A549 (cell line): ENCODE results near the gene ACAD11.

Experiments used
- CTCF ChIP-seq: fragments of >200 bp; sonication (Bioruptor Twin); formaldehyde crosslinking; IDR thresholded peaks from 3 replicates; pipeline ENCODE4 v1.5.1; 2016
- EP300 ChIP-seq, 2 experiments: fragments of >200 bp; sonication (Bioruptor Twin); formaldehyde crosslinking; IDR thresholded peaks; 2 replicates in 1 of 2; 3 replicates in 1 of 2; pipeline ENCODE4 v1.6.1; 2016 to 2017
- POLR2AphosphoS2 ChIP-seq: conservative IDR thresholded peaks from 2 replicates; pipeline ENCODE4 v1.6.1; 2012; ENCODE audit warnings: low read length, improper control_type of control experiment, inconsistent platforms
- RAD21 ChIP-seq, 2 experiments: fragments of >200 bp in 1 of 2; sonication (Bioruptor Twin) in 1 of 2; formaldehyde crosslinking in 1 of 2; IDR thresholded peaks in 1 of 2; conservative IDR thresholded peaks in 1 of 2; 2 replicates in 1 of 2; 3 replicates in 1 of 2; pipeline ENCODE4 v1.6.1; 2012 to 2018; ENCODE audit warnings: inconsistent platforms in 1 of 2

GRCh38 chr3:132543011-132543739 is 116.4 kb downstream of the ACAD11 start:
- TF ChIP-seq CTCF (no peak), EP300 (IDR thresholded peaks at IDR 0.05) (no peak), POLR2AphosphoS2 (no peak), RAD21 (conservative IDR thresholded peaks at IDR 0.05 in 1 of 2, IDR thresholded peaks at IDR 0.05 in 1 of 2) (no peak)
